HG03175 (cell line): ENCODE results near the gene PPEF1.
"Not testable (repeated sequence)": the region's sequence is repeated elsewhere in the genome, so short reads cannot be mapped to it uniquely, and the experiment has no call there.

Source experiments
- ATAC-seq: cut with Tn5 transposase; IDR thresholded peaks from one replicate; pipeline ENCODE4 v1.9.1; 2021; ENCODE audit warnings: mild to moderate bottlenecking, moderate library complexity; ENCODE audit not compliant: unreplicated experiment

PPEF1 gene

DNA sequence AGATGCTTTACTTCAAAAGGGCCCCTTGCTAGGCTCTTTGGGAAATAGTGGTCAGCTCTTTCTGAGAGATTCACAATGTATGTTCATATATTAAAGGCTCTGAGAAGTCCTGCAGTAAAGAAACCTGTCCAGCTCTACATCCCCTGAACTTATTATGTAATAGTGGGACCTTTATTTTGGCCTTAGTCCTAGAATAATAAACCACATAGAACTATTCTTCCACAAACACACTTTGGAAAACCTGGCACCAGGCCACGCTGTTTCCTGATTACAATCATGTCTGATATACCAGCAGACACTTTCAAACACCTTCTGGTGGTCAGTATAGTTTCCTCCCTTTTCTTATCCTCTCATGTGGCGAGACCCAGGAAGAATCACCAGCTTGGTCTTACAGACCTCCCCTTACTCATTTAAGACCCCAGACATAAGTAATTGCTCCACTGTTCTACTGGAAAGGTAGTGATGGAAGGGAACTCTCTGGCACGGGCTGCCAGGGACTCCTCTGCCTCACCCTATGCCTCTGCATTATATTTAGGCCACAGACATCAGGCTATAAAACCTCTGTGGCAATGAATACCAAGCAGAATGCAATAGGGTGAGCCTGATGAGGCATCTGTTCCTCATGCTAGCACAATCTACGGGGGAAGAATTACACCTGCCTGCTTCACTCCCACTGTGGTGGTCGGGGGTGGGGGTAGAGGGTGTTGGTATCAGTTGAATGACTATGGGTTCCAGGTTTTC, 5.7 kb upstream of the PPEF1 start:
- no peak for ATAC-seq

DNA sequence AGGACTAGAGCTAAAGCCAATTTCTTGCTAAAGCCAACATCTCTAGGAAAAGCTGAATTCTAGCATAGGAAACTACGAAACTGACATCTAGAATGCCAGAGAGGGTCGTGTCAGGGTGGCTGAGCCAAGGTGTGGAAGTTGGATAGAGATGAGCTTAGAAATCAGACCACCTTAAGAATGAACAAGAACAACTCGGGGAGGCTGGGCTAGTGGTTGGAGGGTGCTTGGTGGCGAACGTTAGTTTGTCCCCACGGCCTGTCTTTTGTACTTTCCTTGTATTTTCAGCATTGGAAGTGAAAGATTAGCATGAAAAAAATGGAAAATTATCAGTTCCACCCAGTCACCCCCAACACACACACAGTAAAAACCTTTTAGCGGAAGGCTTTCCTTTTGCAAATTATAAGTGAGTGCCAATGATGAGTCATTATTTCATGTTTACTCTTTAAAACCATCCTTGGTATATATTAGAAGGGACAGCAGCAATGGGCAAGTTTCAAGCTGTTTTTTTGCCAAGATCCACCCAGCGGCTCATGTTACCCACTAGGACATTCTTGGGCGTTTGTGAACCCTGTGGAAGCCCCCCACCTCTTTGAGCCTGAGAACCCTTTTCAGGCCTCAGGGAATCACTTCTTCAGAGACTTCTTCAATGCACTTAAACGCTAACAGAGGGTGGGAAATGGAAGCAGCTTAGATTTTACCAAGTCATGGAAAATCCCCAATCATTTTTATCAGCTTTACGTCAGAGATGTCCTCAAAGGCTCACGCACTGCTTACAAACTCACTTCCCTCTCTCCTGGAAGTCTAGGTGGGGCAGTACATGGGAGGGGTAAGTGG, 4.9 kb upstream of the PPEF1 start:
- no peak for ATAC-seq

GRCh38 chrX:18709833-18710232, 2.4 kb downstream of the PPEF1 start:
- ATAC-seq: no peak

GRCh38 chrX:18714910-18715309, 7.5 kb downstream of the PPEF1 start:
- no peak for ATAC-seq

- no peak for ATAC-seq
Observed at GRCh38 chrX:18719852-18720251, 12.4 kb downstream of the PPEF1 start.

DNA sequence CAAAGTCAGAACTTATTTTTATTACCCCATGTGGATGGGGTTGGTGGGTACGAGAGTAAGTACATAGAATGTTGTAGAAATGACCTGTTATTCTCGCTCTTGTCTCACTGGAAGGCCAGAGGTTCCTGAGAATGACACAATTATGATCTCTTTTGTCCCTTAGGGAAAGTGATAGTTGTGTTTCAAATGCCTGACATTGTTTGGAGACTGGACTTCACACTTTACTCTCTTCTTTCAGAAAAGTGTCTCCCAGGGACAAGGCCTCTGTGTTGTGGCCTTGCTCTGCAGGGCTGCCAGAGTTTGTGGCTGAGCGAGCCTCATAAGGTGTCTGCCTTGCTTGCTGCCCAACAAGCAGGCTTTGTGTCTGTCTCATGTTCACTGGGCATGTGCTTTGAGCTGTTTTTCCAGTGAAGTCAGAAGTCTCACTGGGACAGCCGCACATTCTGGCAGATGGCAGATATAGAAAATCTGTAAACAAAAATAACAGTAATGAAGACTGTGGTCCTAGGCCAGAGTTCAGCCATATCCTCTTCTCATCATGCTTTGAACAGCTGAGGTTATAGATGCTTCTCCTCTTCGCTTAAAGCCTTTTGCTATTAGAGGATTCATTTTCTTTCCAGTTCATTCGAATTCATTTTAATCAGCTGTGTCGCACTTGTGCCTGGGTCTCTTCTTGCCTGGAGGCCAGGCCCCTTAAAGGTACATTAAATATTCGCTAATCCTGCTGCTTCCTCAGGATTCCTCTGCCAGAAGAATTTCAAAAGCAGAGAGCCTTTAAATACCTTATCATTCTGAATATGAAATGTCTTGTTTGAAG, 14.4 kb downstream of the PPEF1 start:
- ATAC-seq: no peak

DNA sequence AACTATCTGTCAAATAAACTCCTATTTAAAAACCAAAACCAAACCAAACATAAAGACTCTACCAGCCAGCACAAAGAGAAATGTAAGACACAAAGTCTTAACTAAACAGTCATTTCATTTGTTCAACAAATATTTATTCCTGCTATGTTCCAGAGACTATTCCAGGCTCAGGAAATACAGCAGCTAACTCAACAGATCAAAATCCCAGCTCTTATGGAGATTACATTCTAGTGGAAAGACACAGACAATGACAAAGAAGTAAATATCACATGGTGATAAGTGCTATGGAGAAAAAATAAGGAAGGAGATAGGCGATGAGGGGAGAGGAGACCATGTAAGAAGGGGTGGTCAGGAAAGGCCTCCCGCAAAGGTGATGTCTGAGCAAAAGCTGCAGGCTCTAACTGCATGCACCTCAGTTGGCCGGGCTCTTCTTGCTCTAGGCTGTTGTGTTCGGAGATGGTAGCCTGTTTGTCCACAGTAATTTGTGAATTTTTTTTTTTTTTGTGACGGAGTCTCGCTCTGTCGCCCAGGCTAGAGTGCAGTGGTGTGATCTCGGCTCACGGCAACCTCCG, 15.1 kb downstream of the PPEF1 start:
- ATAC-seq: no peak

DNA sequence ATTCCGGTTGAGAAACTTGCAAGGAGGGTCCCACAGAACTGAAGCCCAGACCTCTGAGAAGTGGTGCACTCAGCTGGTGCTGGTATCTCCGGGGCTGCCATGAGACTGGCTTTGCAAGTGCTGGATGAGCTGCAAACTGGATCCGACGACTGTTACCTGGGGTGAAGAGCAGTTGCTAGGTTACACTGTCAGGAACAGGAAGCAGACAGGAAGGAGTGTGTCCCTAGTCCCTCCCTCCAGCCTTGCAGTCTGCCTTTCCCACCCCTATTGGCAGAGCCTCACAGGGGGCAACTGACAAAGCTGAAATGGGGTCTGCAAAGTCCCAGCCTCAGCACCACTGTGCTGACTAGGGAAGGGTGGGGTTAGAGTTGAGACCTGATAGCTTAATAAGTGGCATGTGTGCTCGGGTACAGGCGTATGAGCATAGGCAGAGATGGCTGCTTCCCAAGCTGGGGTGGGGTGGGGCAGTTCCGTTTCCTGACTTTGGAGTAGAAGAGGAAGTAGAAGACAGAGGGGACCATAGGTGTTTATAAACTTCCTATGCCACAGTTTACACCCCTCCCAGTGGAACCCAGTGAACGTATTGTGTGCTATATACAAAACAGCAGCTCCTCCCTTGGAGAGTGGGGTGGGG, 18.0 kb downstream of the PPEF1 start:
- no peak for ATAC-seq

DNA sequence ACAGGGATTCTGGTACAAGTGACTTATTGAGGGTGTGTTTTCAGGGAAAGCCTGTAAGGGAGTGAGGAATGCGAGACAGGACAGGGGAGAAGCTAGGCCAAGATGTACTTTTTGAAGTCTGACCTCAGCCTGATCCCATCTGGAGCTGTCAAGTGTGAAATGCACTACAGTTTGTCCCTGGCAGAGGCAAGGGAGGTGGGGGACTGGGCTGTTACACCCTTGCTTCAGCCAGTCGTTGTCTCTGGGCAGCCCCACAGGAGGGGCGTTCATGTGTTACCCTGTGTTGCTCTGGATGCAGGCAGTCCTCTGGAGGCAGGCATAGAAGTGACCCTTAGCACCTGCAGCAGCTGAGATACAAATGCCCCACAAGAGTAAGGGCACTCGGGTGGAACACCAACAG, 25.8 kb downstream of the PPEF1 start:
- ATAC-seq: no peak

GRCh38 chrX:18739609-18740008, 32.2 kb downstream of the PPEF1 start:
- not testable (repeated sequence) for ATAC-seq

- ATAC-seq: no peak
Observed at GRCh38 chrX:18748499-18748898, 41.1 kb downstream of the PPEF1 start.

- ATAC-seq: no peak
Observed at GRCh38 chrX:18753631-18754030, 46.2 kb downstream of the PPEF1 start.

GRCh38 chrX:18755651-18756050, 48.2 kb downstream of the PPEF1 start:
- ATAC-seq: no peak

DNA sequence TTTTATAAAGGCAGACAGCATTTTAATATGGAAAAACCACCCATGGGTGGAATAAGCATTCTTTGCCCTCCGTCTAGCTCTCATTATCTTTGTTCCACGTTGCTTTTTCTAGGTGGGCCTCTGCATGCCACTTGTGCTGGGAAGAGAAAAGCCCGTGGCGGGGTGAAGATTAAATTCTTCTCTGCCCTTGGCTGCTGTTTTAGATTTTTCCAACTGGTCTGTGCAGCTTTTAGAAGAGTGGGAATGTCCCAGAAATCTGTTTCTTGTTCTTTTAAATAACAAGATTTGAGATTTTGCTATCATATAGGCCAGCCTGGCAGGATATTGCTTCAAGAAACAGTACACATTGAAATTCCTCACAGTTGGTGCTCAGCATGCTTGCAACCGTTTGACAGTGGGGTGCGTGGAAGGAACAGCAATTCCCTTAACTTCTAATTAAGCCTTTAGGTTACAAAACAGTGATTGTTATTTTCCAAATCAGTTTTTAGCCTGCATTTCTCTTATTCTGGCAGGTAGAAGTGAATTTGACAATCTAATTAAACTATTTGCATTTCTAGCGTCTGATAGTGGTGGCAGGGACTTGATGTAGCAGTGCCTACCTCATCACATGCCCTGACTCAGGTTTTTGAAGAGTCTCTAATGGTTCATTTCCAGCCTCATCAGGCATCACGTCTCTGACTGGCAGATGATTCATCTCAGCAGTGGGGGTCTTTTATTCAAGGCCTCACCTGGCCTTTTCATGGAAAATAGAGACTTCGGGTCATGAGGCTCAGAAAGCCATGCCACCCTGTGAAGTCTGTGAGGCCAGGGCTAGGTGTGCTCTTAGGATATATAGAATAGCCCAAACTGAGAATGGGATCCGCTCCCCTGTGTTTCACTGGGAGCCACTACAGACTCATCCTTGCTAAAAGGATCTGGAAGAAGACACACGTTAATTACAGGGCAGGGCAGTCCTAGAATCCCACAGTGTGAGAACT, 50.8 kb downstream of the PPEF1 start:
- no peak for ATAC-seq

DNA sequence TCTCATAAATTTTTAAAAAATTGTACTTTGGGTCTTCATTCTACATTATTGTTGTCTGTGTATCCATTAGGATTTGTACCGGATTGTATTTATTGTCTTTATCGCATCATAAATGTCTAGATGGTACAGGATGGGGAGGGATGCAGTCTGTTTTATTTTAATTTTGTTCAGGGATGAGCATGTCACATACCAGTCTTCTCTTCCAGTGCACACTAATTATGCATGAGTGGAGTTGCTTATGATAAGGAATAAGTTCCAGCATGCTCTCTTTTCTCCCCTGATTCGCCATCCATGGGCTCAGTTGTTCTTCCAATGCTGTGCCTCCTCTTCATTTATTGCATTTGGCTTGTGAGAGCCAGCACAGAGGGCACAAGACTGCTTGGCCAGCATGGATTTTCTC, 54.3 kb downstream of the PPEF1 start:
- ATAC-seq: no peak

DNA sequence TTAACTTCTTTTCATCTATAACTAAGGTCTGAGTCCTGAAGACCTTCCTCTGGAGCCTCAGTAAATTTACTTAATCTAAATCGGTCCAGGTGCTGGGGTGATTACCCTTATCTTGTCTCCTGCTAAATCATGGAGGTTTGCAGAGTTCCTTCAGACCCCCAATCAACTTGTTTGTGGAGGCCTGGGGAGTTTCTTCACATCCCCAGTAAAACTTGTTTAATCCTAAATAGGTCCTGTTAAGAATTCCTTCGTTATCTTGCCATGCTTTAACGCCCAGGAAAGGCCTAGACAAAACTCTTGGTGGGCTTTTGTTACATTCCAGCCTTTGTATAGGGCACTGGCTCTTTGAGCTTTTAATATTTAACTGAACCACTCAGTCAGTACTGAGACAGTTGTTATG, 55.7 kb downstream of the PPEF1 start:
- not testable (repeated sequence) for ATAC-seq

DNA sequence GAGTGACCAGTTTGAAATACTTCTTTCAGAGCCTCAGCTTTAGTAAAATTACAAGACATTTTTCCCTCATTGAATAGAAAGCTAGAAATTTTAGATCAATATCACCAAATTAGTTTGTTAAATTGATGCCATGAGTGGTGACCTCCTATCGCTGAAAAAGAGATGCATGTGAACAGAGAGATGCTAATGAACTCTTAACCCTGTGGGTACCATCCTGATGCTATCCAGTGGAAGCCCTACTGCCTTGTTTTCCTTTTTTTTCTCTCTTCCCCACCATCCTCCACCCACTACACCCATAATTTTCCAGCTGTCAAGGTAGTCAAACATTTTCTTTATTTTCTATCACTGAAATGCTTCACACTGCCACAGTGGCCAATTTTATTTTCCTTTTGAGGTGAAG, 61.9 kb downstream of the PPEF1 start:
- no peak for ATAC-seq

- no peak for ATAC-seq
Observed at GRCh38 chrX:18769812-18770573, 62.5 kb downstream of the PPEF1 start.

GRCh38 chrX:18789916-18790315, 82.5 kb downstream of the PPEF1 start:
- ATAC-seq: no peak
